Osteoblast (primary cell): ENCODE data around the gene HYAL2. TPM values are rescaled to one million over a fixed set of nuclear protein-coding genes. Genes with fewer than 3 reads are reported as not detected.
A peak's percentile ranks its signal among the peaks of the same experiment; 100 is the strongest.

Source experiments
- DNase-seq: peaks from one replicate; pipeline ENCODE4 v3.0.0; 2011; ENCODE audit warnings: low spot score, mixed read lengths; ENCODE audit not compliant: insufficient read length; ENCODE audit errors: missing footprints
- H2AFZ ChIP-seq: 2 replicates; pipeline ENCODE4 v1.6.0; 2011; ENCODE audit warnings: mild to moderate bottlenecking, low read length
- H3K27ac ChIP-seq: 2 replicates; pipeline ENCODE4 v1.5.1; 2011; ENCODE audit warnings: mild to moderate bottlenecking, low read depth, low read length, moderate library complexity
- H3K27me3 ChIP-seq: 2 replicates; pipeline ENCODE4 v1.6.0; 2012; ENCODE audit warnings: mild to moderate bottlenecking, control low read depth, inconsistent platforms, low read length, moderate library complexity; ENCODE audit not compliant: insufficient read depth
- H3K36me3 ChIP-seq: 2 replicates; pipeline ENCODE4 v1.5.1; 2011; ENCODE audit warnings: mild to moderate bottlenecking, low read length, control low read depth, moderate library complexity; ENCODE audit not compliant: insufficient read depth
- H3K4me1 ChIP-seq: 2 replicates; pipeline ENCODE4 v1.5.1; 2011; ENCODE audit warnings: mild to moderate bottlenecking, low read length, control low read depth, moderate library complexity; ENCODE audit not compliant: insufficient read depth
- H3K4me2 ChIP-seq: 2 replicates; pipeline ENCODE4 v1.6.0; 2011; ENCODE audit warnings: mild to moderate bottlenecking, low read length; ENCODE audit not compliant: insufficient read depth
- H3K4me3 ChIP-seq: fragments of 200-600 bp; sonication (generic); 3 replicates; pipeline ENCODE4 v1.5.1; 2012; ENCODE audit warnings: mild to moderate bottlenecking, low read length, inconsistent platforms; ENCODE audit not compliant: insufficient read depth
- H3K79me2 ChIP-seq: 2 replicates; pipeline ENCODE4 v1.6.0; 2012; ENCODE audit warnings: mild to moderate bottlenecking, low read length, control low read depth, inconsistent platforms; ENCODE audit not compliant: insufficient read depth
- H3K9me3 ChIP-seq: 2 replicates; pipeline ENCODE4 v1.5.1; 2011; ENCODE audit warnings: low read depth, low read length, control low read depth
- H4K20me1 ChIP-seq: 2 replicates; pipeline ENCODE4 v1.6.0; 2012; ENCODE audit warnings: mild to moderate bottlenecking, low read length, control low read depth; ENCODE audit not compliant: insufficient read depth
- CTCF ChIP-seq: IDR thresholded peaks from 2 replicates; pipeline ENCODE4 v1.5.1; 2011; ENCODE audit warnings: mild to moderate bottlenecking, low read depth, low read length, moderate library complexity; ENCODE audit errors: extremely low read depth
- total RNA-seq: library from RNA; depleted of rRNA; stranded (reverse); fragments of >200 nt; gene quantifications from 2 replicates; pipeline ENCODE4 v1.2.3, GENCODE V29; 2012

Gene HYAL2
- total RNA-seq, 1 donor, result 32.9 TPM

- Histone ChIP-seq H3K27me3 (no peaks in the 10 kb centered on the region), H4K20me1 (peaks cover 36% of the 10 kb centered on the region), H3K9me3 (no peaks in the 10 kb centered on the region), H3K36me3 (peaks cover 40% of the 10 kb centered on the region), H3K4me1 (peaks cover 14% of the 10 kb centered on the region), H3K4me3 (peak overlapping the region; percentile 91), H3K27ac (peak overlapping the region; percentile 99), H3K4me2 (peak overlapping the region; percentile 99), H3K79me2 (peaks cover 36% of the 10 kb centered on the region), H2AFZ (peak overlapping the region; percentile 99)
- DNase-seq, result peak; percentile 100
- peak; percentile 14 for TF ChIP-seq CTCF
These were observed 1.0 kb downstream of the HYAL2 start for GRCh38 chr3:50321336-50322114.

DNA sequence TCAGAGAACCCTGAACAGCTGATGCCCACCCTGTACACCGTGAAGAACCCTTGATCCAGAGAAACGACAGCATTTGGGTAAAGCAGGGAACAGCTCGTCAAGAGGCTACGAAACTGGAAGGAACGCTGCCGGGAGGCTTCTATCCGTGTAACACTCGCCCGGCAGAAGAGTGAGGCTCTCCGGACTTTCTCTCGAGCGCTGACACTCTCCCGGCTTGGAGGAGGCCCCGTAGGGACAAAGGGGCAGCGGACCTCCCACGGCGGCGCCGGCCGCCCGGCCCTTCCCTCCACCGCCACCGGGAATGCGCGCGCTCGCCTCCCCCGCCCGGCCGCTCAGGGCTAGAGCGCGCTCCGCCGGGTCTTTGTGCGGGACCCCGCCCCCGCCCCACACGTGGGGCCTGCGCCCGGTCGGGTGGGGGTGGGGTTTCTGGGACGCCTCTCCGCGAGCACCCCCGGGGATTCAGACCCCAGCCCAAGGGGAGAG lies 1.7 kb downstream of the HYAL2 start:
- Histone ChIP-seq H2AFZ (peak overlapping the region; percentile 99), H3K4me3 (peak overlapping the region; percentile 91), H4K20me1 (peaks cover 38% of the 10 kb centered on the region), H3K27ac (peak overlapping the region; percentile 99), H3K79me2 (peaks cover 31% of the 10 kb centered on the region), H3K9me3 (no peaks in the 10 kb centered on the region), H3K36me3 (peaks cover 33% of the 10 kb centered on the region), H3K4me2 (peak overlapping the region; percentile 99), H3K27me3 (no peaks in the 10 kb centered on the region), H3K4me1 (peaks cover 14% of the 10 kb centered on the region)
- DNase-seq, result peak; percentile 97
- TF ChIP-seq CTCF, result no peak

DNA sequence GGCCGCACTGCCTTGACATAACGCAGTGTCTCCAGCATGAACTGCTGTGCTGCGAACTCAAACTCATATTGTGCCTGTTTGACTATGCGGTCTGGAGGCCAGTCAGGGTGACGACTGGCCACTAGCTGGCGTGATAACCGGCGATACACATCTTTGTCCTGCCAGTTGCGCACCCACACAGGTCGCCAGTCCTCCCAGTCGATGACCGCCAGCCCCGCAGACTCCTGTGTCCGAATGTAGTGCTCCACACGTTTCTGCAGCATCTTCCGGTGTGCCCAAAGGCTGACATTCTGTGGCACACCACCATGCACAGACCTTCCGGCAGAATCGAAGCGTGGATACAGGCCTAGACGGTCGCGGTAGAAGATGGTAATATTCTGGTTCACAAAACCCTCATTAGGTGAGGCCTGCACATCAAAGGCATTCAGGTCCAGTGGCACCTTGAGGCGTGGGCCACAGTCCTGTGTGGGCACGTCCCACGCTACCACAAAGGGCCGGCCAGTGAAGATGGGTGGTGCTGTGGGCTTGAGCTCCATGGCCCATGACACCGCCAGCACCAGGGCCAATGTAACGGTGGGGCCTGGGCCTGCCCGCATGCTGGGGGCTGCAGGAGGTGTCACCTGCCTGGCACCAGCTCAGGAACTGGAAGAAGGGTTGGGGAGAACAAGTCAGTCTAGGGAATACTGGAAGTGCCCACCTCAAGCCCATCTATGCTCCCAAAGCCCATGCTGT lies 2.5 kb downstream of the HYAL2 start:
- Histone ChIP-seq H3K4me2 (peak overlapping the region; percentile 99), H3K27me3 (no peaks in the 10 kb centered on the region), H3K4me1 (peaks cover 14% of the 10 kb centered on the region), H3K9me3 (no peaks in the 10 kb centered on the region), H4K20me1 (peaks cover 38% of the 10 kb centered on the region), H3K4me3 (peak overlapping the region; percentile 91), H2AFZ (no peak overlapping the region), H3K27ac (peak overlapping the region; percentile 99), H3K36me3 (peaks cover 28% of the 10 kb centered on the region), H3K79me2 (peaks cover 31% of the 10 kb centered on the region)
- peak; percentile 72 for DNase-seq
- no peak for TF ChIP-seq CTCF
